Esophagus squamous epithelium (tissue), 5 donors: Measurements from ENCODE around the gene LTN1. TPM values are rescaled to one million over a fixed set of nuclear protein-coding genes. Genes with fewer than 3 reads are reported as not detected.
"Not testable (repeated sequence)": the region's sequence is repeated elsewhere in the genome, so short reads cannot be mapped to it uniquely, and the experiment has no call there.

Experiments used
- DNase-seq: peaks from one replicate; lab custom pipeline; 2025; lab: John Stamatoyannopoulos, UW
- H3K27ac ChIP-seq, 4 donors: fragments of 200-600 bp; sonication (generic); one replicate each; pipeline ENCODE4 v1.5.1; 2016 to 2019; ENCODE audit warnings: mild to moderate bottlenecking in 1 of 4
- H3K27me3 ChIP-seq, 4 donors: fragments of 200-600 bp; sonication (generic); 1 replicate in 3 of 4; 2 replicates in 1 of 4; pipeline versions ENCODE4 v1.5.1 to v1.6.0; 2017 to 2021; ENCODE audit warnings: antibody characterized with exemption in 1 of 4
- H3K36me3 ChIP-seq, 3 donors: fragments of 200-600 bp; sonication (generic); one replicate each; pipeline ENCODE4 v1.5.1; 2016 to 2019
- H3K4me1 ChIP-seq, 3 donors: fragments of 200-600 bp; sonication (generic); one replicate each; pipeline ENCODE4 v1.5.1; 2017 to 2019
- H3K4me3 ChIP-seq, 4 donors: fragments of 200-600 bp; sonication (generic); 1 replicate in 3 of 4; 2 replicates in 1 of 4; pipeline ENCODE4 v1.5.1; 2016 to 2019; ENCODE audit warnings: mild to moderate bottlenecking in 2 of 4, moderate library complexity in 1 of 4
- H3K9me3 ChIP-seq, 3 donors: fragments of 200-600 bp; sonication (generic); one replicate each; pipeline ENCODE4 v1.5.1; 2016 to 2019
- POLR2A ChIP-seq, 4 donors: fragments of 450-650 bp; IDR thresholded peaks; one replicate each; pipeline ENCODE4 v1.6.1; 2017; ENCODE audit warnings: antibody characterized with exemption in 4 of 4, mild to moderate bottlenecking in 4 of 4, moderate library complexity in 3 of 4
- WGBS, 2 donors: methylation state at CpG; one replicate each; pipeline ENCODE4 v1.1.5; 2018; 5-methylcytosine and 5-hydroxymethylcytosine counted together
- intact Hi-C: fragments of 100-400 bp; cut with DNase I; formaldehyde crosslinking; loops from one replicate; pipeline ENCODE4 v1.15.0; 2022
- total RNA-seq, 4 donors: library from RNA; depleted of rRNA; stranded (reverse); fragments of >200 nt; gene quantifications; one replicate each; pipeline ENCODE4 v1.1.0, GENCODE V29; 2016
- TF ChIP-seq, protein P1 (sequence below), 6 experiments: fragments of 450-650 bp in 4 of 6; fragments of 200-600 bp in 2 of 6; sonication (generic) in 2 of 6; IDR thresholded peaks; one replicate each; pipeline ENCODE4 v1.5.1; 2016 to 2019; ENCODE audit warnings: antibody characterized with exemption in 6 of 6, mild to moderate bottlenecking in 4 of 6, moderate library complexity in 4 of 6
- donor health status: DM: yes; HTN: yes; CAD: no.

LTN1 gene
- total RNA-seq, 4 donors from 2014 or later, result 10.3 to 24.9 (median 22.2) TPM

DNA sequence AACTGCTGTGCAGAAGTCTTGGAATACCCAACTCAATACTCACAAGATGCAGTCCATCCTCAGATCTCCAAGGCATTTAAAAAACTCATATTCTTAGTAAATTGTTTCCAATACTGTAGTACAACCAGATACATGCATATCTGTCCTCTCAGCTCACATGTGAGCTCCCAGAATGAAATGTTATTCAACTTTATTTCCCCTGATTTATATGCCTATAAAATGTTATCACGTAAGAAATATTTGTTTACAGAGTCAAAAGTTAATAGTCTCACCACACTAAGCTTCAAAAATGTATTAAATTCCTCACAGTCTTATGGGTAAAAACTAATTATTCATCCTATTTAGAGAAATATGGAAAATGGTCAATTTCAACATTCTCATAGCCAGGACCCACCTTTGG, 56.6 kb downstream of the LTN1 start:
- no peak overlapping the region for H3K4me3 ChIP-seq
- H3K36me3 ChIP-seq, result peaks cover 0 to 79% (median 0%) of the 10 kb centered on the region in 3 donors
- intact Hi-C loops, result no loop called here

DNA sequence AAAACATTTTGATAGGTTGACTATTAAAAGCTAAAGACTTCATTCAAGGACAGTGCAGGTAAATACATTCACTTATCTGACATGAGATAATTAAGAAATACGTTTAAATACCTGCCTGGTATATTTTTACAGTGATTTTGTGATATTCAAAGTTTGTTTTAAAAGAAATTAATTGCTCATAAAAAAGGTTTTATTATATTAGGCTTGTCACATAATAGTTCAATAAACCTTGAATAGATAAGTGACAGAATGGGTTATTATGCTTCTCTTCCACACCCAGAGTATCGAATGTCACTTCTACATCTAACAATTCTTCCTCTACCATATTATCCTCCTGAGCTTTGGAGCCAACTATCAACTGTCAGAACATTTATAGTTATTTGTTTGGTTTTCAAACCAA, 60.0 kb downstream of the LTN1 start:
- WGBS, 2 donors, result 92 to 94% methylated on average over 2 of the region's 2 CpGs
- intact Hi-C loops, result no loop called here
- H3K36me3 ChIP-seq, result peaks cover 0 to 79% (median 0%) of the 10 kb centered on the region in 3 donors

More for the DNA sequence above, 56.6 kb downstream of the LTN1 start:
- no peaks in the 10 kb centered on the region for H3K27me3 ChIP-seq
- H3K4me1 ChIP-seq, result no peaks in the 10 kb centered on the region
- 86 to 91% methylated on average over 1 of the region's 1 CpG for WGBS, 2 donors
- TF ChIP-seq POLR2A (IDR thresholded peaks at IDR 0.05), result no peak
- TF ChIP-seq, protein P1, sequence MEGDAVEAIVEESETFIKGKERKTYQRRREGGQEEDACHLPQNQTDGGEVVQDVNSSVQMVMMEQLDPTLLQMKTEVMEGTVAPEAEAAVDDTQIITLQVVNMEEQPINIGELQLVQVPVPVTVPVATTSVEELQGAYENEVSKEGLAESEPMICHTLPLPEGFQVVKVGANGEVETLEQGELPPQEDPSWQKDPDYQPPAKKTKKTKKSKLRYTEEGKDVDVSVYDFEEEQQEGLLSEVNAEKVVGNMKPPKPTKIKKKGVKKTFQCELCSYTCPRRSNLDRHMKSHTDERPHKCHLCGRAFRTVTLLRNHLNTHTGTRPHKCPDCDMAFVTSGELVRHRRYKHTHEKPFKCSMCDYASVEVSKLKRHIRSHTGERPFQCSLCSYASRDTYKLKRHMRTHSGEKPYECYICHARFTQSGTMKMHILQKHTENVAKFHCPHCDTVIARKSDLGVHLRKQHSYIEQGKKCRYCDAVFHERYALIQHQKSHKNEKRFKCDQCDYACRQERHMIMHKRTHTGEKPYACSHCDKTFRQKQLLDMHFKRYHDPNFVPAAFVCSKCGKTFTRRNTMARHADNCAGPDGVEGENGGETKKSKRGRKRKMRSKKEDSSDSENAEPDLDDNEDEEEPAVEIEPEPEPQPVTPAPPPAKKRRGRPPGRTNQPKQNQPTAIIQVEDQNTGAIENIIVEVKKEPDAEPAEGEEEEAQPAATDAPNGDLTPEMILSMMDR (IDR thresholded peaks at IDR 0.05), result no peak
- no peak overlapping the region for H3K27ac ChIP-seq
- no peaks in the 10 kb centered on the region for H3K9me3 ChIP-seq
- no peak for DNase-seq

DNA sequence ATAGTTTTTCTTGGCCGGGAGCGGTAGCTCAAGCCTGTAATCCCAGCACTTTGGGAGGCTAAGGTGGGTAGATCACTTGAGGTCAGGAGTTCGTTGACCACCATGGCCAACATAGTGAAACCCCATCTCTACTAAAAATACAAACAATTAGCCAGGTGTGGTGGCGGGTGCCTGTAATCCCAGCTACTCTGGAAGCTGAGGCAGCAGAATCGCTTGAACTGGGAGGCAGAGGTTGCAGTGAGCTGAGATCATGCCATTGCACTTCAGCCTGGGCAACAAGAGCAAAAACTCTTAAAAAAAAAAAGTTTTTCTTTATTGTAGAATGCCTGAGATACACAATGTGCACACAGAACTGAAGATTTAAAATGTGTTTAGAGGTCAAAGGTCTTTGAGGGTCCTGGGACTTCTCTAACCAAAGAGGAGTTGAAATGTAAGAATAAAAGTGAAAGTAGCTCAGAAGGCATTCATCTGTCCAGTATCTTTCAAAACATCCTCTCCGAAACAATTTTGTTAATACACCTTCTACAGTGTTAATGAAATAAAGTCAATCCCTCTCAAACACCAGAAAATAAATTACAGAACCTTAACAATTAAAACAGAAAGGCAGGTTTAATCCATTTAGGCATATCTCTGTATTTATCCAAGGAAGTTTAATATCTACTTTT, 60.8 kb downstream of the LTN1 start:
- H3K27me3 ChIP-seq, H3K4me3 ChIP-seq, H3K27ac ChIP-seq, H3K9me3 ChIP-seq, DNase-seq, intact Hi-C loops, H3K4me1 ChIP-seq: not testable (repeated sequence)
- WGBS, 2 donors, result 89 to 90% methylated on average over 6 of the region's 6 CpGs
- peaks cover 0 to 70% (median 0%) of the 10 kb centered on the region in 3 donors for H3K36me3 ChIP-seq

More for the DNA sequence above, 60.0 kb downstream of the LTN1 start:
- no peak overlapping the region for H3K4me3 ChIP-seq
- no peak for TF ChIP-seq POLR2A (IDR thresholded peaks at IDR 0.05)
- TF ChIP-seq, protein P1 (IDR thresholded peaks at IDR 0.05), result no peak
- no peak for DNase-seq
- H3K27me3 ChIP-seq, result no peaks in the 10 kb centered on the region
- no peaks in the 10 kb centered on the region for H3K9me3 ChIP-seq
- no peak overlapping the region for H3K27ac ChIP-seq
- H3K4me1 ChIP-seq, result no peaks in the 10 kb centered on the region

DNA sequence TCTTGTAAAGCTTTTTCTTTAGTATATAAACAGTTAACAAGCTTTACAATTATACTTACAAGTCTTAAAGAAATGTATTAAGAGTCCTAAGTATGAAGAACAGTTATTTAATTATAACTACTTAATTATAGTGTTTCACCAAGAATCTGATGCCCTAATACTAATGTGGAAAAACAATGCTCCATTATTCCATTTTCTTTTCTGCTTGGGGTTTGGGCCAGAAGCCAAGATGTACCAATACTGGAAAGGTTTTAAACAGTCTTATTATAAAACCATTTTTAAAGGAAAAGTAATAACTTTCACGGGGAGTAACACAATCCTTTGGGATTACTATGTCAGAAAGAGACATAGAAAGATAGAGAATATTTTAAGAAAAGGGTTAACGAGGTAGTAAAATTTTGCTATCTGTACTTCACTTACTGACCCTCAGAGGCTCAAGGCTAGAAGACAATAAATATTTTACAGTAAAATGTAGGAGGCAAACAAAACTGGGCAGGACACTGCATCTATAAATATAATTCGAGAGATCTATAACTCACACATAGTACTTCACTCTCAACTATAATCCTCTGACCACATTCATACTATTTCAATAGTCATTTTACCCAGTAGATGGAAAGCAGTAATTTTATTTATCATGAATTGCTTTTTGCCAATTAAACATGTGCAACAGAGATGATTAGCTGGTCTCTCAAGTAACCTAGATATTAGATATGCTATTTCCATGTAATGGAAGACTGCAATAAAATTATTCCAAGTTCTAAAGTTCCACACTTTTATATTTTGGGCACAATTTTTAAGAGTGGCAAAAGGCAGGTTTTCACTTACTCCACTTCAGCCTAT, 63.9 kb downstream of the LTN1 start:
- WGBS, 2 donors, result 75 to 80% methylated on average over 3 of the region's 3 CpGs
- TF ChIP-seq POLR2A (IDR thresholded peaks at IDR 0.05), result no peak
- TF ChIP-seq, protein P1 (IDR thresholded peaks at IDR 0.05), result no peak
- peaks cover 0 to 58% (median 0%) of the 10 kb centered on the region in 3 donors for H3K36me3 ChIP-seq
- H3K27me3 ChIP-seq, result no peaks in the 10 kb centered on the region
- H3K4me1 ChIP-seq, result no peaks in the 10 kb centered on the region
- H3K4me3 ChIP-seq, result no peak overlapping the region
- no peak for DNase-seq
- H3K9me3 ChIP-seq, result no peaks in the 10 kb centered on the region
- no peak overlapping the region for H3K27ac ChIP-seq
- intact Hi-C loops, result no loop called here

DNA sequence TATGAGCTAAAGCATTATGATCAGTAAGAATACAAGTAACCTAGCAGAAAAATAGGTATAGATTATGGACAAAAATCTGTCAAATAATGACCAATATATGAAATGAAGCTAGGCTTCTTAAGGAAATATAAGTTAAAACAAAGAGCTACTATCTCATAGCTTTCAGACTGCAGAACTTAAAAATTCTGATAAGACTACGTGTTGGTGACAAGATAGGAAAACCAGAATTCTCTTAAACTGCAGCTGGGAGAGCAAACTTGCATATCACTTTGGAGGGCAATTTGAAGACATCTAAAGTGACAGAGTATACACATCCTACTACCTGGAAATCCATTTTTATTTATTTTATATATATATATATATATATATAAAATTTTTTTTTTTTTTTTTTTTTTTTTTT, 65.5 kb downstream of the LTN1 start:
- 89 to 94% methylated on average over 1 of the region's 1 CpG for WGBS, 2 donors
- peaks cover 0 to 53% (median 0%) of the 10 kb centered on the region in 3 donors for H3K36me3 ChIP-seq

More for the DNA sequence above, 65.5 kb downstream of the LTN1 start:
- TF ChIP-seq, protein P1 (IDR thresholded peaks at IDR 0.05), result no peak
- no peak for TF ChIP-seq POLR2A (IDR thresholded peaks at IDR 0.05)
- no peaks in the 10 kb centered on the region for H3K4me1 ChIP-seq
- H3K9me3 ChIP-seq, result no peaks in the 10 kb centered on the region
- no peak overlapping the region for H3K27ac ChIP-seq
- H3K4me3 ChIP-seq, result no peak overlapping the region
- DNase-seq, result no peak
- H3K27me3 ChIP-seq, result no peaks in the 10 kb centered on the region
- intact Hi-C loops, result no loop called here
